AG08395 (cell line): ENCODE data around the gene BRI3.

Source experiments
- DNase-seq: peaks from one replicate; pipeline ENCODE4 v3.0.0; 2012; ENCODE audit warnings: mixed read lengths, low spot score

The BRI3 gene, protein sequence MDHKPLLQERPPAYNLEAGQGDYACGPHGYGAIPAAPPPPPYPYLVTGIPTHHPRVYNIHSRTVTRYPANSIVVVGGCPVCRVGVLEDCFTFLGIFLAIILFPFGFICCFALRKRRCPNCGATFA

DNA sequence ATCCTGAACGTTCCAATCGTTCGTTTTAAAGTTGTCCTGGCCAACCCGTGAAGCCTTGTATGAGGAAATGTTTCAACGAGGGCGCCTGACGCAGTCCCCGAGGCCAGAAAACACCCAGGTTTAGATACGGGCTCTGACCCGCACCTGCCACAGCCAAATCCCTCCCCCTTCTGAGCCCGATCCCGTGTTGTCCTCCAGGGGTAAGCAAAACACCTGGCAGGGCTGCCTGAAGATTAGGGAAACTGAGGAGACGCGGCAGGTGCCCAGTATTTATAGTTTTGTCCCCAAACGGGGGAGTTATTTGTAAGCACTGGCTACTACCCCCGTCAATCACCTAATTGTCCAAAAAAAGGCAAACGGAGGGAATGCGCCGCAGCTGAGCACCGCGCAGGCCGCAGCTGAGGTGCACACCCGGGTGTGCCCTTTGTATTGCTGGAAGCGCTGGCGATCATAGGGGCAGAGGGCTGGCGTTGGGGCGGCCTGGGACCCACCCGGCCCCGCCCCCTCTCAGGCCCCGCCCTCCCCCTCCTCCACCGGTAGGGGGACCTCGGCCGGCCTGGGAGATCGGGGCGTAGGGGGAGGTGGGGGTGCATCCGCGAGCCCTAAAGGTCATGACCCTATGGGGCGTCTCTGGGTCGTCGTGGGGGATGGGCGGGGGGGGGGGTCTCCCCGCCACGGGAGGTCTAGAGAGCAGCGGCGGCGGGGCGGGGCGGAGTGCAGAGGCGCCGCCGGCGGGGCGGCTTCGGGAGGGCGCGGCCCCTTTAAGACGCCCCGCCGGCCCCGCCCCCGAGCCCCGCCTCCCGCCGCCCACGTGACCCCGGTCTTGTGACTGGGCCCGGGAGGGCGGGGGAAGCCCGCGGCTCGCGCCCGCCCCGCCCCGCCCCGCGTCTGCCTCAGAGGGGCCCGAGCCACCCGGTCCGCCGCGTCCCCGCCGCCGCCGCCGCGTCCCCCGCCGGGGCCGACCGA, at the start of gene BRI3:
BRI3 (plus strand) TSS at position 896 of the 966 bp plus-strand sequence. CDS start 110 bp downstream, outside the sequence.
- peak; percentile 95 for DNase-seq

DNA sequence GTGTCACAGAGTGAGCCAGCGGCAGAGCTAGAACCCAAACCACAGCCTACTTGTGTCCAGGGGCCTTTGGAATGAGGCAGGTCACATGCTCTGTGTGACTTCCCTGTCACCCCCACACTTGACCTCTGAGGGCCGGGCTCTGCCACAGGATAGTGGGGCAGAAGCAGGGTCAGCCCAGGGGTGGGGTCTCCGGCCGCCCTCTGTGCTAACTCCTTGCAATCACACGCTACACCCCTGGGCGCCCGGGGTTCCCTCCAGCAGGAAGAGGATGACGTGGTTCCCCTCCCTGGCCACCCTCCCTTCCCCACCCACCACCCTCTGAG, 49.3 kb upstream of the BRI3 start:
- DNase-seq = no peak

DNA sequence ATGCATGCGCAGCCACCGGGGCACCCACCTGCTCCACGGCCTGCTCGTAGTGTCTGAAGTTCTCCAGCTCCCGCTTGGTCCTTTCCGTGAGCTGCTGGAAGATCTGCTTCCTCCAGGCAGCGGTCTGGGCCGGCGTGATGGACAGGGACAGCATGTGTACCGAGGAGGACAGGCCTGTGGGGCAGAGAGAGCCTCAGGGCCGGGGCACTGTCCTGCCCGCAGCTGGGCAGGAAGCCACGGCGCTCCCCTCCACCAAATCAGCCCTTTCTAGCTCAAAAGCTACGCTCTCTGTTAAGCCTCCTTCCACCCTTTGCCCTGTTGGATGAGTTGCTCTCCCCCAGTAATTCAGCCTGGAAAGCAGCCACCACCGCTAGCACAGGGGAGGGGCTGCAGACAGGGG, 48.7 kb upstream of the BRI3 start:
- DNase-seq = no peak

DNA sequence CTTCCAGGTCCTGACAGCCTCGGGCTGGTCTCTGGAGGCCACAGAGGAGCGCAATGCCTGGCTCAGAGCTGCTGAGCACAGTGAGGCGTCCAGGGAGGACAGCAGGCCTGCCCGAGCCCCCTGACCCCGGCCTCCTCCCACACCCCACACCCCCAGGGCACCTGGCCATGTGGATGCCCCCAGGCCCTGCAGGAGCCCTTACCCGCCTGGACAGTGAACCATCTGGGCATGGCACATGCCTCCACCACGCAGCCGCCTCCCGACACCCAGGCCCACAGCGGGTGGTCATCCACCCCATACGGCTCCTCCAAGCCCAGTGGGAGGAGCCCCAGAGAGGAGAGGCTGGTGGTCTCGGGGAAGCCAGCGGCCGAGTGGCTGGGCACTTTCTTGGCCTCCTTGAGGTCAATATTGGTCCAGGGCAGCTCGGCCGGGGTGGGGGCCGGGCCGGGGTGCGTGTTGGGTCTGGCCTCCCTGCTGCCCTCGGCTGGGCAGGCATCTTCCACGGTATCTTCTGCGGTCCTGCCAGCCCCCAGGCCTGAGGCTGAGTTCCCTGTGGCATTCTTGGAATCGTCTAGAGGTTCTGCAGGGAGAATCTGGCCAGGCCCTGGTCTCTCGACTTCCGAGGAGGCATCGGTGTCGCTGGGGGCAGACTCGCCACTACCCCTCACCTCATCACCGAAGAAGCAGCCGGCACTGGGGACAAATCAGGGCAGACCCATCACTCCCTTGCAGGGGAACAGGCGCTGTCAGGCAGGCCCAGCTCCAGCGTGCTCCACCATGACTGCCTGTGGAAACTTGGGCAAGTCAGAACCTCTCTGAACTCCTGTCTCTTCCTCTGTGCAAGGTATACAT, 48.0 kb upstream of the BRI3 start:
- DNase-seq = no peak

DNA sequence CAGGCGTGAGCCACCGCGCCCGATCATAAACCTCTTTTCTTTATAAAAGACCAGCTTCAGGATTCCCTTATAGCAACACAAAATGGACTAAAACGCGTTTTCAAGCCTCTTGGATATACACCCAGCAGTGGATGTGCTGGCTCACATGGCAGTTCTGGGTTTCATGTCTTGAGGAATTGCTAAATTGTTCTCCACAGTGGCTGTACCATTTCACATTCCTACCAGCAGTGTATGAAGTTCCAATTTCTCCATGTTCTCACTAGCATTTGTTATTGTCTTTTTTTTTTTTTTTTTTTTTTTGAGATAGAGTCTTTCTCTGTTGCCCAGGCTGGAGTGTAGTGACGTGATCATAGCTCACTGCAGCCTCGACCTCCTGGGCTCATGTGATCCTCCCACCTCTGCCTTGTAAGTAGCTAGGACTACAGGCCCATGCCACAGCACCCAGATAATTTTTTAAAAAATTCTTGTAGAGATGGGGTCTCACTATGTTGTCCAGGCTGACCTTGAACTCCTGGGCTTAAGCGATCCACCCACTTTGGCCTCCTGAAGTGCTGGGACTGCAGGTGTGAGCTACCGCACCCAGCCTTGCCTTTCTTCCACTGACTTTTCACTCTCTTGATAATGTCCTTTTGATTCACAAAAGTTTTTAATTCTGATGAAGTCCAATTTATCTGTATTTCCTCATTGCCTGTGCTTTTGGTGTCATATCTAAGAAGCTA, 46.9 kb upstream of the BRI3 start:
- DNase-seq = no peak

DNA sequence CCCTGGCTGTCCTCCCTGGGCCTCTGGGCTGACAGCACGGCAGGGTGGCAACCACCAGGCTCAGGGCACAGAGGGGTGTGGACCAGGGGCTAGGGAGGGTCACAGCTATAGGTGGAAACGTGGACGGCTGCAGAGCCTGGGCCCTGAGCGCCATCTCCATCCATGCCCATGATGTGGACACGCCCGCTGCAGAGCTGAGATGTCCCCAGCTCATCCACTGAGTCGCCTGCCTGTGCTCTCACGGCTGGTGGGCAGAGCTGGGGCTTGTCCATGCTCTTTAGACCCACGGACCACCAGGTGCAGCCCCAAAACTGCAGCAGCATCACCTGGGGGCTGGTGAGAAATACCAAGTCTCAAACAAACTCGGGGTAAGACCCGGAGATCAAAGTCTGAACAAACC, 45.6 kb upstream of the BRI3 start:
- DNase-seq = no peak

DNA sequence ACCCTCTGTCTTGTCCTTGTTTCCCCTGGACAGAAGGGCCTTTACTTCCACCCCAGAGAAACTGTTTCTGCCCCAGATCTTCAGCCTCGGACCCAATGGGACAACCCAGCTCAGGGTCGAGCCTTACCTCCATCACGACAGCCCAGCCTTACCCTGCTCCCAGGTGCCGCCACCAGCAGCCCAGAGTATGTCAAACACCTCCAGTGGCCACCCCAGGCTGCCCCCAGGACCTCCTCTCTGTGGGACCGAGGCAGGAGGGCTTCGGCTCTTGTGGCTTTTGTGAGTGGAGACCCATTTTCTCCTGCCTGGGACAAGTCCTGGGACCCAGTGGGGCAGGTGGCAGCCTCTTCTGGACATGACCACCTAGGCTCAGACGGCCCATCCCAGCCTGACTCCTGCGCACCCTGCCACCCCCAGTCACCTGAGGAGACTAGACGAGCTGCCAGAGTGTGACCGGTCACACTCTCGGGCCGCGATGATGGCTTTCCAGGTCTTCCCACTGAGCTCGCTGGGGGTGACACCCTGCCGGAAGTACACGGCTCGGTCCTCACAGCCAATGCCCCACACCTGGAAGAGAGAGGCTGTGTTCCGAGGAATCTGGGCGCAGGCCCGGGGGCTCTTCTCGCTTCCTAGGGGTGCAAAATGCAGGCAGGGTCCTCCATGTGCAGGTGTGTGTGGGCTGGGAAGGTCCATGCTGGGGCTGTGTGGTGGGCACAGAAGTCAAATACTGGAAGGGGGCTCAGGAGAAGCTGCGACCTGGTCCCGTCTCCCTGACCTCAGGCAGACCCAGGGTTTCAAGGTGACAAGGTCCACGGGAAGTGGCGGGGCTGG, 44.9 kb upstream of the BRI3 start:
- no peak for DNase-seq

DNA sequence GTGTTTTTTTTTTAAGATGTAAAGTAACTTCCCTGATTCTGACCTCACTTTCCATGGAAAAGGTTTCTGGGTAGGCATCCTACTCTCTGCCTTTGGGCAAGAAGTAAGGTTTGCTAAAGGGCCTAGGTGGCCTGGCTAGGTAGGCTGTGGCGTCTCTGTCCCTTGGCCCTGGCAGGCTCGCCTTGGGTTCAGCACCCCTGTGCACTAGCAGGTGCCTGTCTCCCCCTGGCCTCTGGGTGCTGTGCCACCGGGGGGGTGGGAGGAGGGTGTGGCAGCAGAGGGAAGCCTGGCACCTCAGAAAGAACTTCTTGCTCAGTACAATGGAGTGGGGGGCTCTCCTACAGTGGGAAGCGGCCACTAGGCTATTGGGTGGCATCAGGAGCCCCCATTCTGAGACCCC, 43.4 kb upstream of the BRI3 start:
- no peak for DNase-seq

DNA sequence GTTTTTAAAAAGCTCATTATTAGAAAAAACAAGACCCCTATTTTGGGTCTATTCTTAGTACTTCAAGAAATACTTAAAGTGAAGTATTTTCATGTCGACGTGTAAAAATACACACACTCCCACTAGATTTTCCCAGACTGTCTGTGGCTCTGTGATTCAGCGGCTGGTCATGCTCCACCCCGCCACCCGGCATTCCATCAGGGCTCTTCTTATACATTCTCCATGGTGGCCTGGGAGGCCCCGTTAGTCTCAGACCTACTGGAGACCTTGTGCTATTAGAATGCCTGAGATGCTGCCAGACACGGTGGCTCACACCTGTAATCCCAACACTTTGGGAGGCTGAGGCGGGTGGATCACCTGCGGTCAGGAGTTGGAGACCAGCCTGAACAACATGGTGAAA, 42.5 kb upstream of the BRI3 start:
- DNase-seq = no peak

DNA sequence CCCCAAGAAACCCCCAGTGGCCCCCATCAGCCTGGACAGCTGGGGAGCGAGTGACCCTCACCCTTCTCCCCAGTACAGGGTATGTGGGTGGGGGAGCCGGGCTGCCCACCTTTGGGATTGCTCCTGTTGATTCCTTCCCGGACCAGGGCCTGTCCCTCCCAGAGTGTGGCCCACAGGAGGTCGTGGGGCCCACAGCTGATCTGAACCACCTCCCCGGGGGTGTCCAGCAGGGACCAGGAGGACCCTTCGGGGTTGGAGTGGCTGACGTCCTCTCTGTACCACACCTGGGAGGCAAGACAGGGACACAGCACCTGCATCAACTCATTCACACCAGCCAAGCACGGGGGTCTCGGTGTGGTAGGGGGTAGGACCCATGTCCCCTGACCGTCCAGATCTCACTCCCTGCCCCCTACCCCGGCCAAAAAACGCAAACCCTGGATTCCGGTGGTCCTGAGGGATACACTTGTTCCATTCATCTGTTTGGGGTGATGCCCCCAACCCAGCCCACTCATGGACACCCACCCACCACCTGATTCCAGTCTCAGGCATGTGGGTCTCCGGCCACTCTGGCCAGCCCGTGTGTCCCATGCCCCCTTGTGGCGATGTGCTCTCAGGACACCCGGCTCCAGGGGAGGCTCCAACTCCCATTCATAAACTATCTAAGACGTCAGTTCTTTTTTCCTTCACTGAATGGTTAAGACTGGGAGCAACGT, 40.4 kb upstream of the BRI3 start:
- DNase-seq = peak; percentile 66

DNA sequence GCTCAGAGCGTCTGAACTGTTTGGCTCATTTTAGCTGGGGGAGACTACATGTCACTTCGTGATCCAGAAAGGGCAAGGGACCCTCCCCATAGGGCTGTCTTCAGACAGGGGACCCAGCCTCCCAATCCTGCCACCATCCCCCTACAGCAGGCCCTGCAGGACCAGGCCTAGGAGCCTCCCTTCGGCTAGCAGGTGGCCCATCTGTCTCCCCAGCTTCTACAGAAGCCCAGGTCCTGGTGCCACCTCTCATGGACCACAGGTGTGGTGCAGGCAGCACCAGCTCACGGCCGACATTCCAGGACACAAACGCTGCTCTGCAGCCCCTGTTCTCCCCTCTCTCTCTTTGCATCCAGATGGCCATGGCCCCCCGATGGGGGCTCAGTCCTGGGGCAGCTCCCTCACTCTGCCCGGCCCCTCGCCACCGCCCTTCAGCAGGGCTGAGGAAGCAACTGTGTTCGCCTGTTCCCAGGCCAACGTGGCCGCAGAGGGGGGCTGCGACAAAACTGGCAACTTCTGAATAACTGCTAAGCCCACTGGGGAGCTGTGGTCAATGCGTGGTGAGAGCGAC, 39.7 kb upstream of the BRI3 start:
- DNase-seq = no peak

DNA sequence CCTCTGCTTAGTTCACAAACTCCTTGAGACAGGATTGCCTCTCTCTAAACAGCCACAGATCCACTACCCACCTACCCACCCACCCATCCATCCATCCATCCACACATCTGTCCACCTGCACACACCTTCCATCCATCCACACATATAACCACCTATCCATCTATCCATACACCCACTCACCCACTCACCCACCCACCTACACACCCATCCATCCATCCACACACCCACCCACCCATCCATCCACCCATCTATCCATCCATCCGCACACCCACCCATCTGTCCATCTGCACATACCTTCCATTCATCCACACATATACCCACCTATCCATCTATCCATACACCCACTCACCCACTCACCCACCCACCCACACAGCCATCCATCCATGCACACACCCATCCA, 39.1 kb upstream of the BRI3 start:
- no peak for DNase-seq

DNA sequence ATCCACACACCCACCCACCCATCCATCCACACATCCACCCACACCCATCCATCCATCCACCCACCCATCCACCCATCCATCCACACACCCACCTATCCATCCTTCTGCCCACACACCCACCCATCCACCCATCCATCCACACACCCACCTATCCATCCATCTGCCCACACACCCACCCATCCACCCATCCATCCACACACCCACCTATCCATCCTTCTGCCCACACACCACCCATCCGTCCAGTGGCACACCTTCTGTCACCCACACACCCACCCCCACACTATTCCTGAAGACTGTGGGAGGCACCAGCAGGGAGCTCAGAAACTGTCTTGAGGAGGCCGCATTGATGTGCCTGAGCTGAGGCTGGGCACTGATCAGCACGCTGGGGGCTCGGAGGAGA, 38.6 kb upstream of the BRI3 start:
- no peak for DNase-seq

DNA sequence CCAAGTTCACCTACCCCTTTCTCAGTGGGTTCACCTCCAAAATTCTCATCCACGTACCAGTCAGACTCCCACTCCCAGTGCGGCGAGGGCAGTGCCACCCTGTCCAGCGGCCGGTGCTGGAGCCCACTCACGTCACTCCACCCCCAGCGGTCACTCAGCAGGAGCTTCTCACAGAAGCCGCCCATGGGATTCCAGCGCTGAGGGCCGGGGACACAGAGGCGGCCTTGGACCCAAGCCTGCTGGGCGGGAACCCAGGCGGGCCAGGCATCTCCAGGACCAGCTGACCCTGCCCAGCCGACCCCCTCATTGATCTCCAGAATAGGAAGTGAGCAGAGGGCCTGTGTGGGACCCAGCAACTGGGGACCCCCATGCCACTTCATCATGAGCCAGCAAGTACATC, 36.6 kb upstream of the BRI3 start:
- DNase-seq = no peak

DNA sequence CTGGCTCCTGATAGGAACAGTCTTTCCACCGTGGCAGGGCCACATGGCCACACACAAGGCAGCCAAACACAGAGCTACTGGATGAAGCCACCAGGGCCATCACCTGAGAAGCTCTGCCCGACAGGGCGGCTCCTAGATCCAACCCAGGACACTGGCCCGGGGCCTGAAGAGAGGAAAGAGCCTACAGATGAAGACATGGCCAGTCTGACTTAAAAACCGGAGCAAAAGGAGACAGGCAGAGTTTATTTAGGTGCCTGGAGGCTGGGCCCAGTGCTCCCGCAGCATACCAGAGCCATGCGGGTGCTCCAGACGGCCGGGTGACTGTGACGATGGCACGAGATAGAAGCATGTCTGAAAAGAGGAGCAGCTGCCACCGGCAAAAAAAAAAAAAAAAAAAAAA, 33.3 kb upstream of the BRI3 start:
- DNase-seq = no peak

DNA sequence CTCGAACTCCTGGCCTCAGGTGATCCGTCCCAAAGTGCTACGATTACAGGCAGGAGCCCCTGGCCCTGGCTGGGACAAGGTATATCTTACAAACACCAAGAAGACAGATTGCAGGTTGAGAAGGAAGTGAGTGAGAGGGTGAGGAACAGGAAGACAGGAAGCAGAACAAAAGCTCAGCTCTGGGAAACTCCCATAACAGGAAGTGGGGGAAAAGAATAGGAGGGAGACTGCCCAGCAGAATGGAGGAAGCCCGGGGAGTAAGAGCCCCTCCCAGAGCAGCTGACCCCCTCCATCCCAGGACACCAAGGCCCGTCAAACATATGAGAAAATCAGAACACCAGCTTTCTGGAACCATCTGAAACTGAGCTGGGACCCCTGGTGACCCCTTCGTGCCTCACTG, 32.4 kb upstream of the BRI3 start:
- no peak for DNase-seq

DNA sequence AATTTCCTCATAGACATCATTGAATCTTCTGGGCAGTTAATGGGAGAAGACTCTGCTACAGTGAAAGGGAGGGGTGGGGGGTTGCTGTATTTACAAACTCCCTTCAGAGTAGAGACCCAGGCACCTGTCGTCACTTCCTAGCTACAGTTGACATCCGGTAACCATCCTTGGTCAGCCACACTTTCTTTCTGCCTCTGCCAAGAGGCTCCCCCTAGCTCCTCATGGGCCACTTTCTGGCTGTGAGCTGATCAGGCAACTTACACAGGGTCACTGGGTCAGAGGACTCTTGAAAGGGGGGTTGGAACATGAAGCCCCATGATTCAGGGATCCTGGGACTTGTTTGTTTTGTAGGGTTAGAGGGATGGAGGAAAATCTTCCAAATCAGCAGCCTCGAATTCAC, 30.7 kb upstream of the BRI3 start:
- no peak for DNase-seq

DNA sequence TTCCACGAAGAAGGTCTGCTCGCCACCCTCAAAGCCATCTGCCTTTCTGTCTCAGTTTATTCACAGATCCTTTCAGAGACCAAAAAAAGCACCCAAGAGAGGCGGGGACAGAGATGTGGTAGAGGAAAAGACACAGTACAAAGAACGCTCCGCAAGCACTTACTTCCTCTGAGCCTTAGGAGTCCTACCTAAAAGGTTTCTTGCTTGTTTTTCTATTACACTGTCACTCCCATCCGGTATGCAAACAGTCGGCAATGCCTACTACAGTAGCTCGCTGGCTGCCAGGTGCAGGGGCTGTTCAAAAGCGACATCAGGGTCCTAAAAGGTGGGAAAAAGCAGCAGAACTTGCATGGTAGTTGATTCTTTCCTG, 30.3 kb upstream of the BRI3 start:
- DNase-seq = no peak

DNA sequence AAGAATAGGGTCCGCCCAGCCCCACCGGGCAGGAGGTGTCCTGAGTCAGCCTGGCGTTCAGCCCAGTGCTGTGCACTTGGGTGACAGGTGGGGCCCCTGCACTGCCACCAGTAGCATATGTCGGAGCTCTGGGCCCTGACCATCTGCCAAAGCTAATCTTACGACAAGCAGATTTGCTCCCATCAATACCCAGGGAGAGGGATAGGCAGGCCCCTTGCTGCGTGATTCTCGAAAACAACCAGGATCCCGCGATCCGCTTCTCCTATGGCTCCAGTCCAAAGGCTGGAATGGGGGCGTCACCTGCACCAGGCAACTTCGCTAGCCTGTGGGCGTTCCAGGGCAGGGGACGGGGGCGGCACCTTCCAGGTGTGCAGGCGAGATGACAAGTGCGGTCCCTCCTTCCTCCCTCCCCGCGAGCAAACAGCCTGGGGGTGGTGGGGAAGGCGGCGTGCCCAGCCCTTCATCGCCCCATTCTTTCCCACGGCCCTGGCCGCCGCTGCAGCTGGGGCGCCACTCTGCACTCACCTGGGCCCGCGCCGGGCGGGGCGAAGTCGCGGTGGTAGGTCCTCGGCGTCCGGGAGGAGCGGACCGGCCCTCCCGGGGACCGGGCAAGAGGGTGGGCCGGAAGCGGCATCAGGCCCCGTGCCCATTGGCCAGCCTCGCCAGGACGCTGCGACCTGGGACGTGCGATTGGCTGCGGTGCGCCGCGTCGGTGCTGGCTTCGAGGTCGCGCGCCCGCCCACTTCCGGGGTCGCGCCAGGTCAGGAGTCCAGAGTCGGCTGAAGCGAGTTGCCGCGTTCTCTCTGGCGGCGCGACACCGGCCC, 29.7 kb upstream of the BRI3 start, which contains the start of gene TECPR1:
TECPR1 (minus strand) TSS at position 632 of the 824 bp plus-strand sequence. CDS start 6,086 bp downstream, outside the sequence.
- peak; percentile 100 for DNase-seq
